ENCODE data around the gene ITCH.
"Not testable (repeated sequence)": the region's sequence is repeated elsewhere in the genome, so short reads cannot be mapped to it uniquely, and the experiment has no call there.

ITCH gene

DNA sequence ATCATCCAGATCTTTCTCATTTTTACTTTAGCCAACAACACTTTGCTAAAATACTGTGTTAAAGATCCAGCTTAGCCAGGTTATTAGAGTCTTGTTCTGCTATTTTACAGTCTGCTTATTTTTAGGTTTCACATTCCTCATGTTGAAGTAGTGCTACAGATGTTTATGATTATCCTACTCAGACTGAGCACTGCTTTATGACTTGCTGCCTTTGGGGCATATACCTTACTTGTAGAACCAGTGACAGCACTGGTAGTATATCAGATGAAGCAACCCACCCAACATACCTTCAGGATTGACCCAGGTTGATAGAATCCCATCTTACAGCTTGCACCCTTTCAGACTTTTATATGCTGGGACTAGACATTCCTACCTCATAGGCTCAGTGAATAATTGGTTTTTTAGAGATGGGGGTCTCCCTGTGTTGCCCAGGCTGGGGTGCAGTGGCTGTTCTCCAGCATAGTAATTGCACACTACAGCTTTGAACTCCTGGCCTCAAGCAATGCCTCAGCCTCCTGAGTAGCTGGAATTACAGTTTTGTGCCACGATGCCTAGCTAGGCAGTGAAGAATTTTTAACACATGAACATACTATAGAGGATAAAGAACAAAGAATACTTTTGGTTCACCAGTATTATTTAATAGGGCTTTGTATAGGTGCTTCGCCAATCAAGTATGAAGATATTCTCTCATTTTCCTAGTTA lies 89.4 kb downstream of the ITCH start:
- DNase-seq (ENCODE audit: low read depth in 2 of 2): no peak

DNA sequence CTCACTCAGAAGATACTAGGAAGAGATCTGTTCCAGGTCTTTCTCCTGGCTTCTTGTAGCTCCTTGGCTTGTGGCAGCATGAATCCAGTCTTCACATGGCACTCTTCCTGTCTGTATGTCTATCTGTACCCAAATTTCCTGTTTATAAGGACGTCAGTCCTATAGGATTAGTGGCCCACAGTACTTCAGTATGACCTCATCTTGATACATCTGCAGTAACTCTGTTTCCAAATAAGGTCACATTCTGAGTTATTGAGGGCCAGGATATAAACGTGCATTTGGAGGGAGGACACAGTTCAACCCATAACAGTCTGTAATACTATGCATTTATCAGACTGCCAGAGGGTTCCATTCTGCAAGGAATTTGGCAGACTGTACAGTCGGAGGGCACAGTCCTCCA lies 95.6 kb downstream of the ITCH start:
- no peak for DNase-seq (ENCODE audit: low read depth in 2 of 2)

DNA sequence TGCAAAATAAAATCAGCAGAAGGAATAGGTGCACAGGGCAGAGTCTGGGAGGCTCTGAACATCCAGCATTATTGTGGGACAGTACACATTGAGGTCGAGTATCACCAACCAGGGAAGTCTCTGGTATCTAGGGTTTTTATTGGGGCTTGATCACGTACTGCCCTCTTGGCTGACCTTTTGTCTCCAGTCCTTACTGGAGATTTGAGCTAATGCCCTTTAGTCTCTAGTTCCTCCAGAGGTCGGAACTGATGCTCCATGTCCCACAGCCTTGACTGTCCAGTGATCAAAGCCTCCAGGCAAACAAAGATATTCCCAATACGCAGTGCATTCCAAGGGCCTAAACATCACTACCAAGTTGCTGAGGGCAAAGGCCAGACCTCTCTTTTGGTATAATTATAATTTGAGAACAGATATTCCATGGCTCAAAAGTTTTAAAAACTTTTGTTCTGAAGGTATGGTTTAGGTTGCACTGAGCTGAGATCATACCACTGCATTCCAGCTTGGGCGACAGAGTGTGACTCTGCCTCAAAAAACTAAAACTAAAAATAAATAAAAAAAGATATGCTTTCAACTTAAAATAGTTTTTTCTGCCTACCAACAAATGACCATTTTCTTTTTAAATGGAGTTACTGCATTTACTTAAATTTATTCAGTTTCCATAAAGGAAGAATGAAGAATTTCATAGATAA lies 96.3 kb downstream of the ITCH start:
- no peak for DNase-seq (ENCODE audit: low read depth in 2 of 2)

DNA sequence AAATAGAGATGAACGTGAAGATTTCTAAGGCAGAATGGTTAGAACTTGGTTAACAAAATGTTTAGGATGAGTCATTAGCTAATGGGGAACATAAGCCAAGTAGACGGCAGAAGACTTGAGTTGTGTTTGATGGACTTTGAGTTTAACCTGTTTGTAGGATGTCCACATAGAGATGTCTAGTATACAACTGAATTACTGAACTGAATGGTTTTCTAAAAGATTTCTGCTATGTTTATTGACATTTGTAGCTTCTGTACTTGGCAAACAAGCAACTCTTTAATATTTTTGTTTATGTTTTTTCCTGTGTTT lies 98.7 kb downstream of the ITCH start:
- DNase-seq (ENCODE audit: low read depth in 2 of 2): no peak

DNA sequence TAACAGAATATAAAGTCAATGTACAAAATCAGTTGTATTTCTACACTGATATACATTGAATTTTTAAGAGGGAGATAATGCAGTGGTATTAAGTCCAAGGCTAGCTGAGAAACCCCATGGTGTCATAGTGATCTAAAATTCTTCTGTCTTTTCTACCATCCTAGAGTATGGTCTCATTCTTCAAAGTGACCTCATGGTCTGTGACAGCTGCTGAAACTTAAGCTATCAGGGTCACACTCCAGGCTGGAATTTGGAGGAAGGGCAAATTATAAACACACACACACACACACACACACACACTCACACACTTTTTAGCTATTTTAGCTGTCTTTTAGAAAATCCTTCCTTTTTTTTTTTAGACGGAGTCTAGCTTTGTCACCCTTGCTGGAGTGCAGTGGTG lies 105.9 kb downstream of the ITCH start:
- DNase-seq (ENCODE audit: low read depth in 2 of 2): no peak

DNA sequence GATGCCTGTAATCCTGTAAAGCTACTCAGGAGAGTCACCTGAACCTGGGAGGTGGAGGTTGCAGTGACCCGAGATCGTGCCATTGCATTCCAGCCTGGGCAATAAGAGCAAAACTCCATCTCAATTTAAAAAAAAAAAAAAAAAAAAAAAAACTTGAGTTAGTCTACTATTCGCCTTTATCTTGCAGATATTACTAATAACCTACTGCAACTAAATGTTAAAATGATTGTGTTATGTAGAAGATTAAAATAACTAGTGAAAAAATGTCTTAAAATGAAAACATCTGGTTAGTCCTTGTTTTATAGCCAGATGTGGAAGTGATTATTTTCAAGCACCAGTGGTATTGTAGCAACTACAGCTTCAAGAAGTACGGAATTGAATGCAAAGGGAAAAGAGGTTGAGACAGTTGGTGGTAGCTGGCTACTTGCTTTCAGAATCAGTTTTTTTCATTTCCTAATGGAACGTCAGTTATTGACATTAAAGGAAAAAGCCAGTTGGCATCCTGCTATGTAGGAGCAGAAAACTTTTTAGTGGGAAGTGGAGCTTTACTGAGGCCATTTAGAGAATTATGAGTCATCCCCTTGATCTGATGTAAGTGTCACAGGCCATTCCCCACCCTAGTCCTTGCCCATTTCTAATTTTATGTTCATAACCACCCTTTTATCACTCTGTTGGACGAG lies 109.3 kb downstream of the ITCH start:
- no peak for DNase-seq (ENCODE audit: low read depth in 2 of 2)

DNA sequence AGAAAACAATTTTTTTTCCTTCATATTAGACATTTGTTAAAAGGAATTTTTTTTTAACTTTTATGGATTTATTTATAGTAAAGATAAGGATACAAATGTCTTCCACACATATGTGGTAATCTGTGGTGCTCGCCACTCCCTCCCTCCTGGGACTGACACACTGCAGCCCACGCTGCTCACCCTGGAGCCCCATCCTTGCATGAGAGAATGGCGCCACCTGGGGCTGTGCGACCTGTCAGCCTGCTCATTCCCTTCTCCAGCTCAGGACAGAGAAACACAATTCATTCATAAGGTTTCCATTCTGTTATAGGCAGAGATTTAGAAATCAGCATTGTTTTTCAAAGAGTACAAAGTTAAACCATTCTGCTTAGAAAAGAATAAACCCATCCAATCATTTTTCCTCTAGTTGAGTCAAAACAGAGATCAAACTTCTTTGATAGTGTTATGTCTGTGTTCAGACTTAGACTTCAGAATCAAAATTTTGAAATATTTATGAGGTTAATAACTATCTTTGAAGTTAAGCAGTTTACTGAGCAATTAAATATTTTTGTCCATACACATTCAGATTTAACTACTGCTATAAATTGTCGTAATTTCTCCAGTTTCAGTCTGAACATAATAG lies 110.3 kb downstream of the ITCH start:
- peak in 1 of 2 donors; percentile 8 for DNase-seq (ENCODE audit: low read depth in 2 of 2)

DNA sequence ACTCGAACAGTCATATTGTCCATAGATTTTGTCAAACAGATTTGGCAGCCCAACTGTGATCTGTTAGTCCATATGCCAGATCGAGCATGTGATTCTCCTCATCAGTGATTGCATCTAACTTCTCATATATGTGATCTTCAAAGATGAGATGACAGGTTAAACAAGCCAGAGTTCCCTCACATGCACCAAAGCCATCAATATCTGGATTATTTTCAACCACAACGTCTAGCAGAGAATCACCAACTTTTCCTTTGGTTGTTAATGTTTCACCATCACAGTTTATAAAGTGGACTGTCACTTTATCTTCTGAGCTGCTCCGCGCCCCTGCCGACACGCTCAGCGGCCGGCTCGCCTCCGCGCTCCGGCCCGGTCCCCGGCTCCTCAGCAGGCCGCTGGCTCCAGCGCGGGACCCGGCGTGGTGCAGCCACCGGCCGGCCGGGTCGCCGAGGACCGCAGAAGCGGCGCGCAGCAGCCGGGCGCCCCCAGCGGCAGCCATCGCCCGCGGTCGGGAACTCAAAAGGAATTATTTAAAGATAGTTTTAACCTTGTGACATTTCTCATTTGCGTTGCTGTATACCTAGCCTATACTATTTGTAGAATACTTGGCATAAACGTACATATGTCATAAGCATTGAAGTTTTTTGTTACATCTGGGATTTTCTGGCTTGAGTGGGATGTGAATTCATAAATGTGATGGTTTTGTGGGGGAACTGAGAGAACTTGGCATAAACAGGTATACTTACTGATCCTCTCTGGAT lies 113.1 kb downstream of the ITCH start:
- DNase-seq (ENCODE audit: low read depth in 2 of 2): peak in 1 of 2 donors; percentile 27

DNA sequence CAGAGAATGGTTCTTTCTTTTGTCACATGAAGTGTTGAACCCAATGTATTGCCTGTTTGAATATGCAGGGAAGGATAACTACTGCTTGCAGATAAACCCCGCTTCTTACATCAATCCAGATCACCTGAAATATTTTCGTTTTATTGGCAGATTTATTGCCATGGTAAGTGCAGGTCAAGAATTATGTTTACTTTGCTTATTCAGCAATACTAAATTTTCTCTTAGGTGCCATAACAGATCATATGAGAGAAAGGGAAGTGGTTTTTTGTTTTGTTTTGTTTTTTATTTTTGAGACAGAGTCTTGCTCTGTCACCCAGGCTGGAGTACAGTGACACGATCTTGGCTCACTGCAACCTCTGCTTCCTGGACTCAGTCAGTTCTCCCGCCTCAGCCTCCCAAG lies 116.6 kb downstream of the ITCH start:
- no peak for DNase-seq (ENCODE audit: low read depth in 2 of 2)

DNA sequence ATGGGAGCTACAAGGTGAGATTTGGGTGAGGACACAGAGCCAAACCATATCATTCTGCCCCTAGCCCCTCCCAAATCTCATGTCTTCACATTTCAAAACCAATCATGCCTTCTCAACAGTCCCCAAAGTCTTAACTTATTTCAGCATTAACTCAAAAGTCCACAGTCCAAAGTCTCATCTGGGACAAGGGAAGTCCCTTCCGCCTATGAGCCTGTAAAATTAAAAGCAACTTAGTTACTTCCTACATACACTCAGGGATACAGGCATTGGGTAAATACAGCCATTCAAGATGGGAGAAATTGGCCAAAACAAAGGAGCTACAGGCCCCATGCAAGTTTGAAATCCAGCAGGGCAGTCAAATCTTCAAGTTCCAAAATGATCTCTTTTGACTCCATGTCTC lies 119.1 kb downstream of the ITCH start:
- DNase-seq (ENCODE audit: low read depth in 2 of 2): not testable (repeated sequence)

DNA sequence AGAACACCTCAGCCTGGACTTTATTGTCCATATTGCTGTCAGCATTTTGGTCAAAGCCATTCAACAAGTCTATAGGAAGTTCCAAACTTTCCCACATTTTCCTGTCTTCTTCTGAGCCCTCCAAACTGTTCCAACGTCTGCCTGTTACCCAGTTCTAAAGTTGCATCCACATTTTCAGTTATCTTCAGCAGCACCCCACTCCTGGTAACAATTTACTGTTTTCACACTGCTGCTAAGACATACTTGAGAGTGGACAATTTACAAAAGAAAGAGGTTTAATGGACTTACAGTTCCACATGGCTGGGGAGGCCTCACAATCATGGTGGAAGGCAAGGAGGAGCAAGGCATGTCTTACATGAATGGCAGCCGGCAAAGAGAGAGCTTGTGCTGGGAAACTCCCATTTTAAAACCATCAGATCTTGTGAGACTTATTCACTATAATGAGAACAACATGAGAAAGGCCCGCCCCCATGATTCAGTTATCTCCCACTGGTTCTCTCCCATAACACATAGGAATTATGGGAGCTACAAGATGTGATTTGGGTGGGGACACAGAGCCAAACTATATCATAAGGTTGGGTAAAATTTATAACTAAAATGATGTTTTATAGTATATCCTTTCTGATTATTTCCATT lies 120.6 kb downstream of the ITCH start:
- DNase-seq (ENCODE audit: low read depth in 2 of 2): not testable (repeated sequence)

DNA sequence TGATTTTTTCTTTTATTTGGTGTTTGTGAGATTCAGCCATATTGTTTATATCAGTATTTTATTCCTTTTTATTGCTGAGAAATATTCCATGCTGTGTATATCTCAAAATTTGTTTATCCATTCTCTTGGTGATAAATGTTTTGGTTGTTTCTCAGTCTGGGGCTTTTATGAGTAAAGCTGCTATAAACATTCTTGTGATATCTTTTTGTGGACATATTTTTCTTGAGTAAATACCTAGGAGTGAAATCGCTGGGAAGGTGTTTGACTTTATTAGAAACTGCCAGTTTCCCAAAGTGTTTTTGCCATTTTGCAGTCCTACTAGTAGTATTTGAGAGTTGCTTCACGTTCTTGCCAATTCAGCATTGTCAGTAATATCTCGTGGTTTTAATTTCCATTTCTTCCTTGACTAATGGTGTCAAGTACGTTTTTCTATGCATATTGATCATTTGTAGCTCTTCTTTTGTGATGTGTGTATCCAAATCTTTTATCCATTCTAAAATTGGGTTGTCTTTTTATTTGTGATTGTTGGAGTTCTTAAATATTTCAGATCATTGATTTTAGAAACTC lies 122.1 kb downstream of the ITCH start:
- no peak for DNase-seq (ENCODE audit: low read depth in 2 of 2)

DNA sequence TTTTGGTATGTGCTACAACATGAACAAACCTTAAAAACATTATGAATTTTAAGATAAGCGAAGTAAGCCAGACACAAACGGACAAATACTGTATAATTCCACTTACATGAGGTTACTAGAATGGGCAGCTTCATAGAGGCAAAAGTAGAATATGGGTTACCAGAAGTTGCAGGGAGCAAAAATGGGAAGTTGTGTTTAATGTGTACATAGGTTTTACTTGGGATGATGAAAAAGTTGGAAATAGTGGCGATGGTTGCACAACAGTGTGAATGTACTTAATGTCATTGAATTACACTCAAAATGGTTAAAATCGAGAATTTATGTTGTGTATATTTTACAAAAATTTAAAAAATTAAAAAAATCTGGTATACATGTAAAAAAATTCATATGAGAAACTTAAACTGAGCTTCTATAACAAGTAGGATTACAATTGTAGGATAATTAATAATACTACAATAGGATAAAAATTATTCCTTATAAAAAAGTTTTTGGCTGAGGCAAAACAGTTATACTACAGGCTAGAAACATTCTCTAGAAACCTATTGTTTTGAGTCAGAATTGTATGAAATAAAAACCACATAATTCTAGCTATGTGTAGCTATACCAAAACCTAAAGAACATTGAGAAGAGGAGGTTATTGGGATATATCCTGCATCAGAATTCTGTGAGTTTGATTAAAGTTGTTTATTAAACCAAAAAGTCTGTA lies 128.3 kb downstream of the ITCH start:
- DNase-seq (ENCODE audit: low read depth in 2 of 2): no peak

DNA sequence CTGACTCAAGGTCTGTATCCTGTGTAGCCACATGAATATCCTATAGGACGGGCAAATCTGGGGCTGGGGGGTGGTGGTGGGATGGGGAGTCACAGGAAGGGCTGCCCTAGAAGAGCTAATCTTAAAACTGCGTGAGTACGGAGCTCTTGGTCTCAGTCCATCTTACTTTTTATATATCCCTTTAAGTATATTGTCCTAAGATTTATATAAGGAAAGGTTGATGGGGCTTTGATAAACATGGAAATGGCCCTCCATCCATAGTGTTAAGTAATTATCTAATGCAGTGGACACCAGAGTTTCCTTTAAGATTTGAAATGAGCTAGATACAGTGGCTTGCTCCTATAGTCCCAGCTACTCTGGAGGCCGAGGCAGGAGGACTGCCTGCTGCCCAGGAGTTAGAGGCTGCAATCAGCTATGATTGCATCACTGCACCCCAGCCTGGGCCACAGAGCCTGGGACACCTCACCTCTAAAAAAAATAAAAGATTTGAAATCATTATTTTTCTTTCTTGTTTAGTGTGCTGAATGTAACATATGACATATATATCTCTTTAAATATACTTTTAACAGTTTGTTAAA lies 128.9 kb downstream of the ITCH start:
- DNase-seq (ENCODE audit: low read depth in 2 of 2): no peak

DNA sequence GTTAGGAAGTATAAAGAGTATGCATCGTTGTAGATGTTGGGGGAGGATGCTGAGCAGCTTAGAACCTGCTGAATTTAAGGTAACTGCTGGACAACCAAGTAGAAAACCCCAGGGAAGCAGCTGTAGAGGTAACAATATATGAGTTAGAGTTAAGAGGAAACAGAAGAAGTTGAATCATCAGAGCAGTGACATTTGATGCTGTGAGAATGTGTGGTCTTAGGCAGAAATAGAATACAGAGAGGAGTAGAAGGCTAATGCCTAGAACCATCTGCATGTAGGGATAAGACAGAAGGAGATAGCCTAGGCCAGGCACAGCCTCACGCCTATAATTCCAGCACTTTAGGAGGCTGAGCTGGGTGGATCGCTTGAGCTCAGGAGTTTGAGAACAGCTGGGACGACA lies 130.6 kb downstream of the ITCH start:
- no peak for DNase-seq (ENCODE audit: low read depth in 2 of 2)

DNA sequence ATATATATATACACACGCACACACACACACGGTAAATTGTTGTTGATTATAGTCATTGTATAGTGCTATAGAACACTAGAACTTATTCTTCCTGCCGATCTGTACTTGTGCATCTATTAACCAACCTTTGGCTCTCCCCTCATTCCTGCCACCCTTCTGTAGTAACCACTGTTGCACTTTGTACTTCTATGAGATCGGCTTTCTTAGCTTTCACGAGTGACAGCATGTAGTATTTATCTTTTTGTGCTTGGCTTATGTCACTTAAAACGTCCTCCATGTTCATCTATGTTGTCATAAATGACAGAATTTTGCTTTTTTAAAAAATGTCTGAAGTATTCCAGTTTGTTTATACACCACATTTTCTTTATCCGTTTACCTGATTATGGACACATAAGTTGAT lies 132.2 kb downstream of the ITCH start:
- no peak for DNase-seq (ENCODE audit: low read depth in 2 of 2)

DNA sequence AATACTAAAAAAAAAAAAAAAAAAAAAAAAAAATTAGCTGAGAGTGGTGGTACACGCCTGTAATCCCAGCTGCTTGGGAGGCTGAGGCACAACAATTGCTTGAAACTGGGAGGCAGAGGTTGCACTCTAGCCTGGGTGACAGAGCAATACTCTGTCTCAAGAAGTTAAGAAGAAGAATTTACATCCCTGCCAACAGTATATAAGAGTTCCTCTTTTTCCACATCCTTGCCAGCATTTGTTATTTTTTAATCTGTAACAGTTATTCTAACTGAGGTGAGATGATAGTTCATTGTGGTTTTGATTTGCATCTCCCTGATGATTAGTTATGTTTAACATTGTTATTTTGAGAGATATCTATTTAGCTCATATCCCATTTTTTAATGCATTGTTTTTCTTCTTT lies 132.8 kb downstream of the ITCH start:
- no peak for DNase-seq (ENCODE audit: low read depth in 2 of 2)

DNA sequence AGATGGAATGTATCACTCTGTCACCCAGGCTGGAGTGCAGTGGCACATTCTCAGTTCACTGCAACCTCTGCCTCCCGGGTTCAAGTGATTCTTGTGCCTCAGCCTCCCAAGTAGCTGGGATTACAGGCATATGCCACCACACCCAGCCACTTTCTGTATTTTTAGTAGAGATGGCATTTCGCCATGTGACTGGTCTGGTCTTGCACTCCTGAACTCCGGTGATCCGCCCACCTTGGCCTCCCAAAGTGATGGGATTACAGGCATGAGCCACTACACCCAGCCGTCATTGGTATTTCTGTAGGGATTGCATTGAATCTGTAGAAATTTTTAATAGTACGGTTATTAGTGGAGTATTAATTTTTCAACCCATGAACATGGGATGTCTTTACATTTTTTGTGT lies 134.5 kb downstream of the ITCH start:
- DNase-seq (ENCODE audit: low read depth in 2 of 2): not testable (repeated sequence)

DNA sequence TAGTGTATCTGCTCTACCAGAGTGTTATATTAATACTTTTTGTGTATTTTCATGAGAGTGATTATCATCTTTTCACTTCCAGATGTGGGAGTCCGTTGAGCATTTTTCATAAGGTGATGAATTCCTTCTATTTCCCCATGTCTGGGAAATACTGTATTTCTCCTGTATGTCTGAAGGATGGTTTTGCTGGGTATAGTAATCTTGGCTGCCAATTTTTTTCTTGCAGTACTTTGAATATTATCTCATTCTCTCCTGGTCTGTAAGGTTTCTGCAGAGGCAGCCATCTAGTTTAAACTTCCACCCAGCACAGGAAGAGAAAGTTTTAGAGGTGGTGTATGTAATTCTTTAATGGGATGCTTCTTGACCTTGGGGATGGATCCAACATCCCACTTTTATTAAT lies 137.8 kb downstream of the ITCH start:
- no peak for DNase-seq (ENCODE audit: low read depth in 2 of 2)

DNA sequence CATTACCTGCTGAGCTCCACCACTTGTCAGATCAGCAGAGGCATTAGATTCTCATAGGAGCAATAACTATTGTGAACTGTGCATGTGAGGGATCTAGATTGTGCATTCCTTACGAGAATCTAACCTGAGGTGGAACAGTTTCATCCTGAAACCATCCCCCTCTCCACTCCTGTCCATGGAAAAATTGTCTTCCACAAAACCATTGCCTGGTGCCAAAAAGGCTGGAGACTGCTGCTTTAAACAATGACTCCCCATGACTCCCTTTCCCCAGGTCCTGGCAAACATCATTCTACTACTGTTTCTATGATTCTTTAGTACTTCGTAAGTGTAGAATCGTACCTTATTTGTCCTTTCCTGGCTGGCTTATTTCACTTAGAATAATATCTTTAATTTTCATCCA lies 143.4 kb downstream of the ITCH start:
- DNase-seq (ENCODE audit: low read depth in 2 of 2): no peak
